ENCODE results near the gene TGDS.
"Not testable (repeated sequence)": the region's sequence is repeated elsewhere in the genome, so short reads cannot be mapped to it uniquely, and the experiment has no call there.

TGDS gene, protein sequence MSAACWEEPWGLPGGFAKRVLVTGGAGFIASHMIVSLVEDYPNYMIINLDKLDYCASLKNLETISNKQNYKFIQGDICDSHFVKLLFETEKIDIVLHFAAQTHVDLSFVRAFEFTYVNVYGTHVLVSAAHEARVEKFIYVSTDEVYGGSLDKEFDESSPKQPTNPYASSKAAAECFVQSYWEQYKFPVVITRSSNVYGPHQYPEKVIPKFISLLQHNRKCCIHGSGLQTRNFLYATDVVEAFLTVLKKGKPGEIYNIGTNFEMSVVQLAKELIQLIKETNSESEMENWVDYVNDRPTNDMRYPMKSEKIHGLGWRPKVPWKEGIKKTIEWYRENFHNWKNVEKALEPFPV

DNA sequence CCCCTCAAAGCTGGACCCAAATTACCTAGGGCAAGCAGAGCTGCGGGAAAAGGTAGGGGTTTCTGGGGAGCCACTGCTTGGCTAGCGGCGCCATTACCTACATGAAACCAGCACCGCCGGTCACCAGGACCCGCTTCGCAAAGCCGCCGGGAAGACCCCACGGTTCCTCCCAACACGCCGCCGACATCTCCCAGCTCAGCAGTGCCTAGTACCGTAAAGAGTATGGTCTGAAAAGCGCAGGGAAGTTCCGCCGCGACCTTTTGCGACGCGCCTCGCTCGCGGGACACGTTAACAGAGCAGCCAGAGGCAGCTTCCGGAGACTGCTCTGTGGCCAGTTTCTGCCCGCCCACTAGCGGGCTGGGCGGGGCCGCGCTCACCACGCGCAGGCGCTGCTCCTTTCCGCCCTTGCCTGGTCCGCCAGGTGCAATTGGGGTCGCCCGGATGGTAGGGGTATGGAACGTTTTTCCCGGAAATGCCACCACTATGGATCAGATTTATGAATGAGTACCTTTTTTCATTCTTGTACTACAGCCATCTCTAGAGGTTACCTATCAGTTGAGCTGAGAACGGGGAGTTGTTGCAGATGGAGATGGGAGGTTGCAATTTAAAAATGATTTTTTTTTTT, at the start of gene TGDS:
Gene TGDS (minus strand): TSS at position 203 of the 625 bp plus-strand sequence. CDS start 16 bp downstream, at position 187.
- DNase-seq = peak; percentile 93

DNA sequence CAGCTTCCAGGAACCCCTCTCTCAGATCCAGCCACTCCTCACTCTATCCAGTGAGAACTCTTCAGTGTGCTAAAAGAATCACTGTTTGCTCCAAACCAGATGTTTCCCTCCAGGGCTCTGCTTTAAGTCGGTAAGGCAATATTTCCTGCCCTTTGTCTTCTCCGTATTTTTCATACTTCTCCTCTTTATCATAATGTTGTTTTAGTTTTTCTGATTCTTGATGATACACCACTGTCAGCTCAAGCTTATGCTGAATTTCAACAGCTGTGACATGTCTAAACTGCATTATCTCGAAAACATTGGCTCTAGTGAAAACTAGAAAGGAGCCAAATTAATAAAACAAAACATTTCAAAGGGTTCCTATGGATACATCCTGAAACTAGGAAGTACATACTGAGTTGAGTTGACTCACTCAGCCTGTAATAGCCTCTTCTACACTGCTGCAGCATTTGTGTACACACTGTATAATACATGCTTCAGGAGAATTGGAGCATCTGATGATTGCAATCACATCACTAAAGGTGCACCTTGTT, 45.5 kb upstream of the TGDS start:
- no peak for DNase-seq

DNA sequence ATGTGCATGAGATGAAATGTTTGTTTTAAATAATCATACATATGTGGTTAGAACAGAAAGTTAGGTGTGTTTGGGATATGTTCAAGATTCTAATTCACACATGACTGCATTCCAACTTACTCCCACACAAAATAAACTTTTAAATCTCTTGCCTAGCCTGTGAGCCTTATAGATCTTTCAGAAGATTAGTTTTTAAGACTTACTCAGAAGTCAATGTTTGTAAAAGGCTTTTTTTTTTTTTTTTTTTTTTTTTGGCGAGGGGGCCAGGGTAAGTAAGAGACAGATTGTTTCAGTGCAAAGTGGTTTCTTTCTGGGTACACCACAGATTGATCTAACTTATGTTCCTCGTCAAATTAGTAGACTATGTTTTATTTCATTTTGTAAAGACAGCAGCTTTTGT, 44.8 kb upstream of the TGDS start:
- DNase-seq = no peak

DNA sequence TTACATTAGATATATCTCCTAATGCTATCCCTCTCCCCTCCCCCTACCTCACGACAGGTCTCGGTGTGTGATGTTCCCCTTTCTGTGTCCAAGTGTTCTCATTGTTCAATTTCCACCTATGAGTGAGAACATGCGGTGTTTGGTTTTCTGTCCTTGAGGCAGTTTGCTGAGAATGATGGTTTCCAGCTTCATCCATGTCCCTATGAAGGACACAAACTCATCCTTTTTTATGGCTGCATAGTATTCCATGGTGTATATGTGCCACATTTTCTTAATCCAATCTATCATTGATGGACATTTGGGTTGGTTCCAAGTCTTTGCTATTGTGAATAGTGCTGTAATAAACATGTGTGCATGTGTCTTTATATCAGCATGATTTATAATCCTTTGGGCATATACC, 41.7 kb upstream of the TGDS start:
- not testable (repeated sequence) for DNase-seq

DNA sequence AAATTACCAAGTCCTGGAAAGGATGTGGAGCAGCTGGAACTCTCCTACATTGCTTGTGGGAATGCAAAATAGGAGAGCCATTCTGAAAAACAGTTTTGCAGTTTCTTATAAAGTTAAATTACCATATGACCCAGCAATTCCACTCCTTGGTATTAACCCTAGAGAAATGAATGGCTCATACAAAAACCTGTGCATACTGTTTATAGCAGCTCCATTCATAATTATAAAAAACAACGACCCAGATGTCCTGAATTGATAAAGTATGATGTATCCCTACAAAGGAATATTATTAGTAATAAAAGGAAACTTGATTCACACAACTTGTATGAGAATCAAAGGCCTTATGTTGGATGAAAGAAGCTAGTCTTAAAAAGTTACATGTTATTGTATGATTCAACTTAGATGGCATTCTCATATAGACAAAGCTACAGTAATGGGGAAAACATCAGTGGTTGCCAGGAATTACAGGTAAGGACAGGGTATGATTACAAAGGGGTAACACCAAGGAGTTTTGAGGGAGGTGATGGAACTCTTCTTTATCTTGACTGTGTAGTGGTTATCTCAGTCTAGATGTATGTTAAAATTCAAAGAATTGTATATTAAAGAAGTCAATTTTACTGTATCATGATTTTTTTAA, 41.1 kb upstream of the TGDS start:
- no peak for DNase-seq

DNA sequence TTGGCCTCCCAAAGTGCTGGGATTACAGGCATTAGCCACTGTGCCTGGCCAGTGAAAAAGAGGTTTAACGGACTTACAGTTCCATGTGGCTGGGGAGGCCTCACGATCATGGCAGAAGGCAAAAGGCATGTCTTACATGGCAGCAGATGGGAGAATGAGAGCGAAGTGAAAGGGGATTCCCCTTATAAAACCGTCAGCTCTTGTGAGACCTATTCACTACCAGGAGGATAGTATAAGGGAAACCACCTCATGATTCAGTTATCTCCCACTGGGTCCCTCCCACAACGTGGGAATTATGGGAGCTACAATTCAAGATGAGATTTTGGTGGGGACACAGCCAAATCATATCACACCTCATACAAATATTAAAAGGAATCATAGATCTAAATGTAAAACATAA, 40.1 kb upstream of the TGDS start:
- not testable (repeated sequence) for DNase-seq

DNA sequence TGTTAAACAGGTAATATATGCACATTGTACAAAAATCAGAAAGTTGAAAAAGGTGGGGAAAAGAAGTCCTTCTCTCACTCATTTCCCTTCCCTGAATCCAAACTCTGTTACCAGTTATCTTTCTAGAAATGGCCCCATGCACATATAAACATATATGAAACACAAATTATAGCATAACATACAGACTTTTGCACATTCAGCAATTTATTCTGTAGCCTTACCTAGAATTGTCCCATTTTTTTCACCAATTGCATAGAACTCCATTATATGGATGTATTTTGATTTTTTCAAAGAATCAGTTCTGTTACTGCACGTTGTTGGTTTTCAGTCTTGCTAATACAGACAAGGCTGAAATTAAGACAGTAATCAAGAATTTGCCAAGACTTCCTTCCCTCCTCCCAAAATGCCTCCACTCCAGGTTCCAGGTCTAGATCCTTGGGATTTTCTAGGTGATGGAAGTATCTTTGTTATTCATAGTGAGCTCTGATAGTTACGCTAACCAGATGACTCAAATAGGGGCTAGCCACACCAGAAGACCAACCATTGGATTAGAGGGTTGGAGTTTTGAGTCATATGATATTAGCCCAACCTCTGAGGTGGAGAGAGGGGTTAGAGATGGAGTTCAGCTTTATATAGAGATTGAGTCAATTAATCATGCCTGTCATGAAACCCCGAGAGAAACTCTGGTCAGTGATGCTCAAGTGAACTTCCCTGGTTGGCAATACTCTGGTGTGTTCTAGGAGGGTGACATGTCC, 36.5 kb upstream of the TGDS start:
- DNase-seq = no peak

DNA sequence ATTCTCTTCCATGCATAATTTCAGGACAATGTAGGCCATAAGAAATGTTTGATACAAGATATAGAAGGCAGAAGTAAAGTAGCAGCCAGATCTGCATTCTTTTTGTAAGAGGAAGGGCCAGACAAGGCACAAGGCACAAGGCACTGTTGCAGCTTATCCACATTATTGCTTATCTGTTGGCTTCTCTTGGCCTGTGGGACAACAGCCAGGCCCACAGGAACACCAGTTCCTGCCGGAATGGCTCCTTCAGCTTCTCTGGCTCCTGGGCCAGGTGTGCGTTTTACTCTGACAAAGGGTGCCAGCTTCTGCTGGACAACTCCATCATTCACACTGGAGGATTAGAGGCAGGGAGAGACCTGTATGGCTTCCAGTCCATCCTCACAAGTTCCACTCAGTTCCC, 34.9 kb upstream of the TGDS start:
- DNase-seq = no peak

DNA sequence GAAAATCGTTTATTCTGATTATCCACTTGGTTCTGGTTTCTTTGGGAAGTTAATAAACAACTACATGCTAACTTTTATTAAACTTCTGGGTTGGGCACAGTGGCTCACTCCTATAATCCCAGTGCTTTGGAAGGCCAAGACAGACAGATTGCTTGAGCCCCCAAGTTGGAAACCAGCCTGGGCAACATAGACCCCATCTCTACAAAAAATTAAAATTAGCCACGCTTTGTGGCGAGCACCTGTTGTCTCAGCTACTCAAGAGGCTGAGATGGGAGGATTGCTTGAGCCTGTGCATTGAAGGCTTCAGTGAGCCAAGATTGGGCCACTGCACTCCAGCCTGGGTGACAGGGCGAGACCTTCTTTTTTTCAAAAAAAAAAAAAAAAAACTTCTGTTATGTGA, 27.4 kb upstream of the TGDS start:
- no peak for DNase-seq

DNA sequence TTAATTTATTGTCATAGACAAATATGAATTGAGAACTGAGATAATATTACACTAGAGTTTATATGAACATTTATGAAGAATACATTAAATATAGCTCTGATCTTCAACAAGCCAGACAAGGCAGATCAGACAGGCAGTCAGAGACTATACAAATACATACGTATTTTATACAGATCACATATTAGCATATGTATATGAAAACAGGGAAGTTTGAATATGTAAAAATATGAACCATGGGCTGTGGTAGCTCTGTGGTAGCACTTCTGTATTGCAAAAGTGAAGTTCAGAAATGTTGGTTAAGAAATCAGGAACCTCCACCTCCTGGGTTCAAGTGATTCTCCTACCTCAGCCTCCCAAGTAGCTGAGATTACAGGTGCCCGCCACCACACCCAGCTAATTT, 26.4 kb upstream of the TGDS start:
- no peak for DNase-seq

DNA sequence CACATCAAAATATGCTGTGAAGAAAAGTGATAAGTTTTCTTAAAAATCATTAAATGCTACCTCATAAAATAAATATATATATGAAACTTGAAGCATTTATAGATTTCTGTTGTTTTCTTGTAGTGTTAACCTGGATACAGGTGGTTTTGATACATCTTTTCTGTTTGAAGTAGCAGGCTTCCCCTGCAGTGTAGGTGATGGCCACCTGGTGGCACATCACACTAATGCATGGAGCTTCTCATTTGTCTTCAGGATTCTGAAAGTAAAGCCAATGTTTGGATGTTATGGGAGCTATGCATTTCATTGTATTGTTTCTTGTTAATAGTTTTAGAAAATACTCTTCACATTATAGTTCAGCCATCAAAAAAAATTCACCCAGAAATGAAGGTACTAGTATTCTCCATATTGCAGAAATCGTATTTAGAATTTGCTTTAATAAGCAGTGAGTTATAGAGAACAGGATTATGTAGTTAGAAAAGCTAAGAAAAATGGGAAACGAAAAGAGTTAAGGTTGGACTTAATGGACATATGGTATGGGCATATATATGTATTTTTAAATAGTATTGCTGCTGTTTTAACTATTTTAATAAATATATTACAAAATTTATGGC, 24.4 kb upstream of the TGDS start:
- peak; percentile 19 for DNase-seq

DNA sequence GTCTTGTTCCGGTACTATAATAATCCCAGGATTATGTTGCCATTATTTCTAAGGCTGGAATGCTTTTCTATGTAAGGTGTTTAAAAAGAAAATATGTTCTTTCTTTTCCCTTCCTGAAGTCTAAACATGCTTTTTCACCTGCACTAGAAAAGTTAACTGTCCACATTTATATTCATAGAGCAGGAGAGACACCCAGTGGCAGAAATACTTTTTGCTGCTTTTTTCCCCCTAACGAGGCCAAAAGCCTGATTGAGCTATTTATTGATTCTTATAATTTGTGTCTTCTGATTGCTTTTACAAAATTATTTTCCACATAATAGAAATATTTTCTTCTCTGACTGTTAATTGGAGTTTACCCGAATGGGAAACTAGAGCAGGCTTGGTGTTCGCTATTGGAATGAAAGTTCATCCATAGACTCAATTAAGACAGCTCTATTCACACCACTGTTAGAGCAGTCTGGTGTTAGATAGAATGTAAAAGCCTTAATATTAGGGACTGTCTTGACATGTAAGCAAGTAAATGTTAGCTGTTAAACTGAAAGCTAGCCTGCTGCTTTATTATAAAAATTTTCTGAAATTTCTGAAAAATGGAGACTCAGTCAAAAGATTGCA, 21.5 kb upstream of the TGDS start:
- DNase-seq = peak; percentile 52

DNA sequence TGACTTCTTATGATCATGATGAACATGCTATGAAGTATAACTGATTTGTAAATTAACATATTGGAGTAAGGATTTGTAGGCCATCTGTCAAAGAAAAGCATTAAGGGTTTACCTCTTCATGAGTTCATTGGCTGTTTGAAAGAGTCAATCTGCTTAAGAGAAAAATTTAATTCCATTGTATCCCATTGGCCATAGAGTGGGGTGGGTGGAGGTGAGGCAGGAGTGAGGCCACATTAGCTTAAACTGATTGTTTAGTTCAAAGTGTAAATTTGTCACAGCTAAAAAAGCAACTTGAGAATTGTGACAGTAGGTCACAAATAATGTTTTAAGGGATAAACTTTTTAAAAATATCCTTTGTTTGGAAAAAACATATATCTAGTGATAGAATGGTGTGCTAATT, 17.1 kb upstream of the TGDS start:
- DNase-seq = no peak

DNA sequence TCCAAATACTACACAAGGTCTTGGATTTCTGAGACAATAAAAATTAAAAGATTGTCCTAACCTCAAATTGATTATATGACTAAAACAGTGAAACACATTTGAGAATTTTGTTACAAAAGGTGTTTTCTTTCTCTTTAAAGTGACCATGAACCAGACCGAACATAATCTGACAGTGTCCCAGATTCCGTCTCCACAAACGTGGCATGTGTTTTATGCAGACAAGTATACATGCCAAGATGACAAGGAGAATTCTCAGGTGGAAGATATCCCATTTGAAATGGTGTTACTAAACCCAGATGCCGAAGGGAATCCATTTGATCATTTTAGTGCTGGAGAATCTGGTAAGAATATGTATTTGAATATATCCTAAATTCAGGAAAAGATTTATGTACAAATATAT, 16.1 kb upstream of the TGDS start:
- no peak for DNase-seq

DNA sequence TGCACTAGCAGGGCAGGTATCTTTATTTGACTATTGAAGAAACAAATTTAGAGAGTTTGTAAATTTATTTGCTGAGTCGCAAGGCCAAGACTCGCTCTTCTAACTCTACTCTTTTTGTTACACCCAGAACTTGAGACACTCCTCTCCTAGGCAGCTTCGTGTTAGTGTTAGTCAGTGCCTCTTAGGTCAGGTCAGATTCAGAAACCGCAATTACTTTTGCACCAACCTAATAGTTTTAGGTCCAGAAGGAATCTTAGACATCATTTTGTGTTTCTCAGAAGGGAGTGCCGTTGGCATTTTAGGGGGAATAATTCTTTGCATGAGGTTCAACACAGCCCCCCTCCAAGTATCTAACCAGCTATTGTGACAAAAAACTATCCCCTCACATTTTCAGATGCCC, 14.5 kb upstream of the TGDS start:
- DNase-seq = no peak

DNA sequence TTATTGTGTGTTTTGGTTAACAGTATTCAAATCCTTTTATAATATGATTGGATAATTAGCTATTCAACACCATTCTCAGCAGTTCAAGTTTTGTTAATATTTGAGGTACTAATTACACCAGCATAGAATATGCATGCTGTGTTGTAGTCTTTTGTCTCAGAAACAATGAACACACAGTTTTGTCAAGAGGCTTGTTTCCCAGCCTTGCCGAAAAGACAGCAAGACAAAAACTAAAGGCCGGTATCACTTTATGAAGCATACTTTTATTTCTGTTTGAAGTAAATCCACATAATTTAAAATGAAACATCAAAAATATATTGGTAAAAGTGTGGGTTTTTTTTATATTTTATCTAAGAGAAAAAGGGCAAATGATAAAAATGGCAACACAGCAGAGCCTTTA, 13.2 kb upstream of the TGDS start:
- no peak for DNase-seq

DNA sequence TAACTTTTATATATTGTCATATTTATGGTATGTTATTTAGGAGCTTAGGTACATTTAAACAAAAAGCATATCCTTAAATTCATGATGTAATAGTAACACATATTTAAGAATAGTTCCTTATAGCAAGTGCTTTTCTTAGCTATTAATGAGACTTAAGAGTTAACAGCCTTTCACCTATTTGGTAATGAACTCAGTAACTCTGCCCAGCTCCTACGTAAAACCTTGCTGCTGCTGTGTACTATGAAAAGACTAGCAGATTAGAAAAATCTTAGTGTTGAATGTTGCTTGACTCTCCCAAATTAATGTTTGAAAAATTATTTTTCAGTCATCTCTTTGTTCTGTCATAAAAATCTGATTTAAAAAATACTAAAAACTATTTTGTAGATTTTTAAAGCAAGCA, 12.6 kb upstream of the TGDS start:
- no peak for DNase-seq

DNA sequence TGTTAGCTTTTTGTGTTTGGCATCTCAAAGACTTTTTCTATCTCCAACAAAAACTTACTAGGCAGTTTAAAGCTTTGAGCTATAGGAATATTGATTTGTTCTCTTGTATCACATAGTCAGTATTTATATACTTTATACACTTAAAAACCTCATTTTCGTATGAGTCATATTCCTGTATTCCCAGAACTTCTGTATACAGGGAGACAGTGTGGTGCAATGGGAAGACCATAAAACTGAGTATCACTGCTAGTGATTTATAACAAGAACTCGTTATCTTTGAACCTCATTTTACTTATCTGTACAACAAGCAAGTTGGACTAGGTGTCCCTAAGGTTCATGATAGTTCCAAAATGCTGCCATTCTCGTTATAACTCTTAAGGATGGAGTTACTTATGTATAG, 12.0 kb upstream of the TGDS start:
- no peak for DNase-seq

DNA sequence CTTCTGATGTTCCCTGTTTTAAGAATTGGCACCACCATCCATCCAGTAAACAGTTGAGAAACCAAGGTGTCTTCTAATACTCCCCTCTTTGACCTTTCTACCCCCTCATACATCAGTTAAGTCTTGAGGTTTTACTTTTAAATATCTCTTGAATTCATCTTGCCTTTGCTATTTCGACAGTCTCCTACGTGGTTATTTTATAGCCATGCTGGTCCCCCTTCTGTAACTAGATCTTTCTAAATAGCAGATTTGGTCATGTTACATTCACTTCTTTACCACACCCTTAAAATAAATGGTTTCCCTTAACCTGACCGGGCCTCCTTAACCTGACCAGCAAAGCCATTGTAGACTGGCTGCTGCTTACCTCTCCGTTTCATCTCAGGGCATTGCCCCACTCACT, 11.1 kb upstream of the TGDS start:
- DNase-seq = no peak

DNA sequence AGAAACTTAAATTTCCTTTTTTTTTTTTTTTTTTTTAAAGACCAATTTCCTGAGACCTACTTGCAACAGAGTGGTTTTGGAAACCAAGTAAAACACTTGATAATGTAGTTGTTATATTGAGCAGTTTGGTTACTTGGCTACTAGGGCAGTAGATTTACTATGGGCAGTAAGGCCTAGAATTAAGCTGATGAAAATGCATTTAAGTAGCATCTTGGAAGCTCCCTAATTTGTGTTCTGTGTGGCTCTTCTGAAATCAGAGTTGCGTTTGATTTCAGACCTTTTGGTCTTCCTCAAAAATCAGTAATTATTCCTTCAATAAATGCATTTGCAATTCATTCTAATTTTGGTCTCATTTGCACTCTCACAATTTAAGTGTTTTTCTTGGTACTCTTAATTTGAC, 6.5 kb upstream of the TGDS start:
- DNase-seq = no peak

DNA sequence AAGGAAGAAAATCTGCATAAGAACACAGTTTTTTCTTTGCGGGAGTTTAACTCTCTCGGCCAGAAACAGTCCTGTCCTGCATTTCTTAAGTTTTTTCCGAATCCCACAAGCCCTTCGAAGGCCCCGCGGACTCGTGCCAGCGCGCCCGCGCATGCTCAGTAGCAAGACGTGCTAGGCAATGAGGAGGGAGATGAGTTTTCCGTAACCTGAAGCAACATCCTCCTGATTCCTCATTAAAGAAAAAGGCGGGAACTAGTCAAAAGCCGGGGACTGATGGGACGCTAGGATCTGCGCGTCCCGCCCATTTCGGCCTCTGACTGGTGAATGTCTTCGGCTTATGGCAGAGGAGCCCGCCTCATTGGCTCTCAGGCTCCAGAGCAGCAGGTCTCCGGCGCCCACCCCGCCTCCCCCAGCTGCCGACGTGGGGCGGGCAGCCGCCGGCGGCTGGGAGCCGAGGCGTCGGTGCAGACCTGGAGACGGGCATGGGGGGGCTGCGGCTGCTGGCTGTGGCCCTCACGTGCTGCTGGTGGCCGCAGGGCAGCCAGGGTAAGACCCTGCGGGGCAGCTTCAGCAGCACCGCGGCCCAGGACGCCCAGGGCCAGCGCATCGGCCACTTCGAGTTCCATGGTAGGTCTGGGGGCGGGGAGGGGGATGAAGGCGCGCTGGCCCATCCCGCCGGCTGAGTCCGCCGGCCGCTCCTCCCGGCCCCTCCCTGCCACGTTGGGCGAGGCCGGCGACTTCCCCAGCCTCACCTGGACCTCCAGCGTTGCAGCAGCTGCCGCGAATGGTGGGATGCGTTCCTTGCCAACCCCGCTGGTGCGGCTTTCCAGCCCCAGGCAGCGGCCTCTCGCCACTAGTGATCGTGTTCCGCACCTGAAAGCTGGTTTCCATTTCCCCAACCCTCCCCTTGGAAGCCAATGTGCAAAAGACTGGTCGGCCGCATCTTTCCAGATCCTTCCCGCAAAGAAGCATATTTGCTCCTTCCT, 5.8 kb upstream of the TGDS start, which contains the start of gene GPR180:
Gene GPR180 (plus strand): TSS at position 412 of the 986 bp plus-strand sequence. CDS start 71 bp downstream, at position 483.
- DNase-seq = peak; percentile 97

Measured in retina (tissue), 1 donor.